Ascending aorta (tissue), 2 donors: ENCODE data around the gene SARM1. TPM values are rescaled to one million over a fixed set of nuclear protein-coding genes. Genes with fewer than 3 reads are reported as not detected.

Source experiments
- DNase-seq, 2 donors: peaks; one replicate each; pipeline ENCODE4 v3.0.0-alpha.2; 2019; ENCODE audit warnings: low spot score in 2 of 2
- H3K27ac ChIP-seq, 2 donors: fragments of 200-600 bp; sonication (generic); one replicate each; pipeline ENCODE4 v1.5.1; 2016 to 2017; ENCODE audit warnings: mild to moderate bottlenecking in 1 of 2
- H3K27me3 ChIP-seq: fragments of 200-600 bp; sonication (generic); one replicate; pipeline ENCODE4 v1.5.1; 2017
- H3K36me3 ChIP-seq, 2 donors: fragments of 200-600 bp; sonication (generic); one replicate each; pipeline ENCODE4 v1.5.1; 2016
- H3K4me1 ChIP-seq, 2 donors: fragments of 200-600 bp; sonication (generic); one replicate each; pipeline ENCODE4 v1.5.1; 2016 to 2017; ENCODE audit warnings: mild to moderate bottlenecking in 1 of 2
- H3K4me3 ChIP-seq, 2 donors: fragments of 200-600 bp; sonication (generic); one replicate each; pipeline ENCODE4 v1.5.1; 2016 to 2017; ENCODE audit warnings: mild to moderate bottlenecking in 1 of 2
- H3K9me3 ChIP-seq, 2 donors: fragments of 200-600 bp; sonication (generic); one replicate each; pipeline ENCODE4 v1.5.1; 2016
- intact Hi-C: fragments of 100-400 bp; cut with DNase I; formaldehyde crosslinking; loops from one replicate; pipeline ENCODE4 v1.15.1; 2023
- total RNA-seq: library from RNA; depleted of rRNA; stranded (reverse); fragments of >200 nt; gene quantifications from one replicate; pipeline ENCODE4 v1.1.0, GENCODE V29; 2016
- TF ChIP-seq, protein P1 (sequence below), 3 experiments: fragments of 200-600 bp in 2 of 3; fragments of 450-650 bp in 1 of 3; sonication (generic) in 2 of 3; IDR thresholded peaks; one replicate each; pipeline ENCODE4 v1.5.1; 2016 to 2019; ENCODE audit warnings: antibody characterized with exemption in 3 of 3, mild to moderate bottlenecking in 1 of 3, moderate library complexity in 1 of 3

Gene SARM1
- 121 TPM for total RNA-seq

DNA sequence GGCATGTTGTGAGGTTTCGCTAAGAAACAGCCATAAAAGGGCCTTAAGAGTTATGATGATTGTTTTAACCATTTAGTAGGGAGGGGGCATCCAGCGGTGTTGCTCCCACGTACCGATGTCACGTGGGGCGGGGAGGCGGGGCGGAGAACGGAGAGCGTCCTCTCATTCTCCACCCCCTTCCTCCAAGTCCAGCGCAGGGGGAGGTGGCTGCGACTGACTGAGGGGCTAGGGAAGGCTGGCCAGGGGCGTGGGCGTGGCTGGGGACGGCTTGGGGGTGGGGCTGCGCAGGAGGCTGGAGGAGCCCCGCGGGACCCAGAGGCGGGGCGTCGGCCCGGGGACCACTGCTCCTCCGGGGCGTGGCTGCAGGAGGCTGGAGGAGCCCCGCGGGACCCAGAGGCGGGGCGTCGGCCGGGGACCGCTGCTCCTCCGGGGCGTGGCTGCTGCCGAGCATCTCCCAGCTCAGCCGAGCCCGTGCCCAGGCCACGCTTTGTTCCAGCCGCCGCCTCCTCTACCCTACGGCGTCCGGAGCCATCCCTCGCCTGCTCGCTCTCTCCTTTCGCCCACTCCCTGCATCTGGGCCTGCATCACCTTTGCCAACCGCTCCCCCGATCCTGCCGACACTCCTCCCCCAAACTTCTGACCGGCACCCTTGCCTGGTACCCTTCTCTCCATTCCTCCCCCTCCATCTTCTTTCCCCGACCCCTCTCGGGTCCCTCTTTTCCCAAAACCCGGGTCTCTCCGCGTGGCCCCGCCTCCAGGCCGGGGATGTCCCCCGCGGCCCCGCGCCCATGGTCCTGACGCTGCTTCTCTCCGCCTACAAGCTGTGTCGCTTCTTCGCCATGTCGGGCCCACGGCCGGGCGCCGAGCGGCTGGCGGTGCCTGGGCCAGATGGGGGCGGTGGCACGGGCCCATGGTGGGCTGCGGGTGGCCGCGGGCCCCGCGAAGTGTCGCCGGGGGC lies at the start of gene SARM1:
TSS of gene SARM1 (plus strand) at position 450 of the 958 bp plus-strand sequence. CDS start at position 789, 339 bp downstream.
- peak within 1 kb of the TSS; percentile 70 to 77 for H3K4me3 ChIP-seq
- H3K4me1 ChIP-seq = peaks cover 12% of the 10 kb centered on the region in 2 donors
- H3K27ac ChIP-seq = peak within 1 kb of the TSS; percentile 75 to 86
- DNase-seq = peak; percentile 54 to 94
- no peaks in the 10 kb centered on the region for H3K27me3 ChIP-seq
- H3K36me3 ChIP-seq = no peaks in the 10 kb centered on the region
- intact Hi-C loops = loop anchor here (1.0 kb wide), 1 partner anchor 36 kb away; the partner anchor contains the start of genes IFT20 and TNFAIP1
- no peaks in the 10 kb centered on the region for H3K9me3 ChIP-seq
- TF ChIP-seq, protein P1, sequence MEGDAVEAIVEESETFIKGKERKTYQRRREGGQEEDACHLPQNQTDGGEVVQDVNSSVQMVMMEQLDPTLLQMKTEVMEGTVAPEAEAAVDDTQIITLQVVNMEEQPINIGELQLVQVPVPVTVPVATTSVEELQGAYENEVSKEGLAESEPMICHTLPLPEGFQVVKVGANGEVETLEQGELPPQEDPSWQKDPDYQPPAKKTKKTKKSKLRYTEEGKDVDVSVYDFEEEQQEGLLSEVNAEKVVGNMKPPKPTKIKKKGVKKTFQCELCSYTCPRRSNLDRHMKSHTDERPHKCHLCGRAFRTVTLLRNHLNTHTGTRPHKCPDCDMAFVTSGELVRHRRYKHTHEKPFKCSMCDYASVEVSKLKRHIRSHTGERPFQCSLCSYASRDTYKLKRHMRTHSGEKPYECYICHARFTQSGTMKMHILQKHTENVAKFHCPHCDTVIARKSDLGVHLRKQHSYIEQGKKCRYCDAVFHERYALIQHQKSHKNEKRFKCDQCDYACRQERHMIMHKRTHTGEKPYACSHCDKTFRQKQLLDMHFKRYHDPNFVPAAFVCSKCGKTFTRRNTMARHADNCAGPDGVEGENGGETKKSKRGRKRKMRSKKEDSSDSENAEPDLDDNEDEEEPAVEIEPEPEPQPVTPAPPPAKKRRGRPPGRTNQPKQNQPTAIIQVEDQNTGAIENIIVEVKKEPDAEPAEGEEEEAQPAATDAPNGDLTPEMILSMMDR (IDR thresholded peaks at IDR 0.05) = no peak

DNA sequence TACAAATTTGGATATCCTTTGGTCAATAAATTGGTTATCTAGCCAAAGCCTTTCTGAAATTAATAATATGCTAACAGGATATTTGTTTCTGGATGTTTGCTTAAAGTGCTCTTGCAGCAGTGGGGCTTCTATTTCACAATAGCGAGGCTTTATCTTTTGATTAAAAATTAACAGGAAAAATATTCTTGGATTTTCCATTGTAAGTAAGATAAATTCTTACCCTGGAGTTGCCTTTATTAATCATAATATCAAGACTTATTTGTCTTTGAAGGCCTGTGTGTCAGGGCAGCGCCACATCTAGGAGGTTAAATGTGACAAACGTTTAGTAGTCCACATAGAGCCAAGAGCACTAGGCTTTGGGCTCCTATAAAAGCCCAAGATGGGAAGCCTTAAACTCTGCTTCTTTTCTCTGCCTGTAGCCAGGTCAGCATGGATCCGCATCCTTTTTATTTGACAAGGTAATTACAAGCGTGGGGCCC lies 47.2 kb upstream of the SARM1 start:
- Histone ChIP-seq H3K9me3 (no peaks in the 10 kb centered on the region), H3K4me3 (no peak overlapping the region), H3K27ac (no peak overlapping the region), H3K36me3 (peaks cover 12 to 23% of the 10 kb centered on the region in 2 donors), H3K27me3 (no peaks in the 10 kb centered on the region), H3K4me1 (peaks cover 0 to 5% of the 10 kb centered on the region in 2 donors)
- DNase-seq = no peak
- intact Hi-C loops = no loop called here
- TF ChIP-seq, protein P1 (IDR thresholded peaks at IDR 0.05) = no peak

DNA sequence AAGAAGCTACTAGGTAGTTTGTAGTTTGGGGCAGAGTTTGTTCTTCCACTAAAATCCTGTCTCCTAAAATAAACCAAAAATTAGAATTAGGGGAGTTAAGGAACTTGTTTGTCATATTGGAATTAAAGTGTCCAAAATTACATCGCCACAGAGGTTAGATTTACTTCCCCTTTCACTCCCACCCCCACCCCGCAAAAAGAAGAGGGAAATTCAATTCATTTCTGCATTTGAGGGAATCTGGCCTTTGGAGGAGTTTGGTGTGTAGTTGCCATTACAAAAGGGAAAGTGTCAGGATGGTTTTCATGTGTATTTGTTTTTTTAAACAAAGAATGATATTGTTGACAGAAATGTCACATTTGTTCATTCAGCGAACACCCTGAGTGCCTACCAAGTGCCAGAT lies 46.7 kb upstream of the SARM1 start:
- TF ChIP-seq, protein P1 (IDR thresholded peaks at IDR 0.05) = no peak
- no peak for DNase-seq
- no peak overlapping the region for H3K27ac ChIP-seq
- intact Hi-C loops = no loop called here
- no peaks in the 10 kb centered on the region for H3K27me3 ChIP-seq
- peaks cover 0 to under 1% of the 10 kb centered on the region in 2 donors for H3K4me1 ChIP-seq
- H3K9me3 ChIP-seq = no peaks in the 10 kb centered on the region
- H3K36me3 ChIP-seq = peaks cover 16 to 27% of the 10 kb centered on the region in 2 donors
- no peak overlapping the region for H3K4me3 ChIP-seq

DNA sequence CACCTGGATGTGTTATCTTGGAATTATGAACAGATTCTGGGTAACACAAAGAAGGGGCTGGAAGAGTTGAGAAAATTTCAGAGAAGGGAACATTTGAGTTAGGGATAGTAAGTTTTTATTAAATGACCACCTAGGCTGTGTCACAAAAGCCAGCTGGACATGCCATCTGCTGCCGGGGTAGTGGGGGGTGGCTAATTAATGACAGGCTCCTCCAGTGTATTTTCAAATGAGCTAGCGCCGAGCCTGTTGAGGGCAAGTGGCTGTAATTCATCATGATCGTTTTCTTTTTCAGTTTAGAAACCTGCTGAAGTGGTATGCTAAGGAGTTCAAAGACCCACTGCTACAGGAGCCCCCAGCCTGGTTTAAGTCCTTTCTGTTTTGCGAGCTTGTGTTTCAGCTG lies 46.3 kb upstream of the SARM1 start:
- no peaks in the 10 kb centered on the region for H3K9me3 ChIP-seq
- H3K4me3 ChIP-seq = no peak overlapping the region
- intact Hi-C loops = no loop called here
- peaks cover 19 to 30% of the 10 kb centered on the region in 2 donors for H3K36me3 ChIP-seq
- H3K27me3 ChIP-seq = no peaks in the 10 kb centered on the region
- TF ChIP-seq, protein P1 (IDR thresholded peaks at IDR 0.05) = no peak
- no peak for DNase-seq
- H3K4me1 ChIP-seq = no peaks in the 10 kb centered on the region
- no peak overlapping the region for H3K27ac ChIP-seq

DNA sequence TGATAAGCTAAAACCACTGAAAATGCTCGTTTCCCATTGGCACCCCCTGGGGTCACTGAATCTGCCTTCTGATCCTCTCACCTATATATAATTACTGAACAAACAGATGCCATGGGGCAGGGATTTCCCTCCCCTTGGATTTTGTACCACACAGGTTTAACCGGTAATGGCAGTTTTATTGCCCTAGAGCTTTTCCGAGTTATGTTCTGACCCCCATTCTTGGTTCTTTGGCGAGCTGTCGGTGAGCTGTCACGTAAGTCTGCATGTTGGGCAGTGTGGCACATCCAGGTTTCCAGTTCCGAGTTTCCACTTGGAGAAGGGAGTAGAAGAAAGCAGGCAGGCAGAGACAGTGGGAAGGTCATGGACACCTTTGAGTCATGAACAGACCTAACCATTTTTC lies 45.4 kb upstream of the SARM1 start:
- intact Hi-C loops = no loop called here
- Histone ChIP-seq H3K27ac (no peak overlapping the region), H3K9me3 (no peaks in the 10 kb centered on the region), H3K27me3 (no peaks in the 10 kb centered on the region), H3K4me1 (no peaks in the 10 kb centered on the region), H3K4me3 (no peak overlapping the region), H3K36me3 (peaks cover 27 to 38% of the 10 kb centered on the region in 2 donors)
- TF ChIP-seq, protein P1 (IDR thresholded peaks at IDR 0.05) = no peak
- peak in 1 of 2 donors; percentile 47 for DNase-seq
